Effector CD8-positive, alpha-beta T cell (primary cell): ENCODE results near the gene BTBD9.

Source experiments
- DNase-seq: peaks from one replicate; lab custom pipeline; 2025; lab: John Stamatoyannopoulos, UW

BTBD9 gene

GRCh38 chr6:38593998-38594665 lies 45.6 kb downstream of the BTBD9 start:
- DNase-seq = no peak

DNA sequence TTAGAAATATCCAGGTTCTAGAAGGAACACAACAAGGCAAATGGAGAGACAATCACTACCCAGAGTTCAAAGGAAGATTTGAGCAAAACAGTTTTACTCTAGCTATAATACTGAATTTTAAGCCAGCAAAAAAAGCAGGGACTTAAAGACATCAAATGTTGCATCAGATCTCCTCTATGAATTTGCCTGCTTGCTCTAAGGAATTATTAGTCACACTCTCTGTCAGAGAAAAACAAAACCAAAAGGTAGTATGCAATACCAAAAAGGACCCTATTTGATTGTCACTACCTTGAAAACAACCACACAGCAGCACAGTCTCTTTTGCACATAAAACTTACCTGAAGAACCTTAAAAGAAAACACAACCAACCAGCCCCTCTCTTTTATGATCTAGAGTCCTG lies 46.3 kb downstream of the BTBD9 start:
- DNase-seq = no peak

GRCh38 chr6:38591439-38591838 lies 48.3 kb downstream of the BTBD9 start:
- no peak for DNase-seq

DNA sequence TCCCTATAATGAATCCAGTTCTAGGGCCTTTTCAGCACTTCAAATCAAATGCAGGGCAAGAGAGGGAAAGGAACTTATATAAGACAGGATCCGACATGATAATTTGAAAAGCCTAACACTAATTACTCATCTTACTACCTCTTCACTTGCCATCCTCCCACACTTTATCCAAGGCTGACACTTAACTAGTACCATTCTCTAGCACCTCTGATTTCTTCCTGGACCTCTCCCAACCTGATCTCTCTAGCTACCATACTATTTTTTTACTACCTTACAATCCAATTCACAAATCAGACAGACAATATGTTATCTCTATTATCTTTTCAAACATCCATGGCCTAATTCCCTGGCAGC lies 50.4 kb downstream of the BTBD9 start:
- DNase-seq = no peak

DNA sequence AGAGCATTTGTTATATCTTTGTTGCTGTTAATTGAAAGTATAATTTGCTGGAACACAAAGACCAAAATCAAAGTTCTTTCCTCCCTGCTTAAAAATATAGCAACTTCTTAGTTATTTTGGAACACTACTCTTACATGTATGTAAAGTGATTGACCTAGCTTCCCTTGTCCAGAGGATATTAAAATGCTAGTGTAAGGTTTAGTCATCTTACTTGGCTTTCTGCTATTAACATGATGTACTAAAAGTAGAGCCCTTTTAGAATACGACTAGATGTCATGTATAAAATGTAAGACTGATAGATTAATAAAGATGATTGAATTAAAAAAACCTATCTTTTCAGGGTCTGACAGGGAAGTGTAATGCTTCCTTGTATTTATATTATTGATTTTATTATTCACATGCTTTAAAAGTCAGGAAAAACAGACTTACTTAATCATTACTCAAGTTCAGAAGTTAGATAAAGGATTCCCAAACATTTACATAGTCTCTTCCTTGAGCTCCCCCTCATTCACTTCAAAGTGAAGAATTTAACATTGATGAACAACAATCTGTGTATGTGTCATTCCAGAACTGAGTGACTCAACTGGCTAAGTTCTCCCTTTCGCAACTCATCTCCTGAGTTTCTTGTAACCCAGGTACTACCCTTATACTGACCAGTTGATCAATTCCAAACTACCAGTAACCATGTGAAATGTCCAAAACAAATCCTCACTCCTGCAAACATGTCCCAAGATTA lies 50.9 kb downstream of the BTBD9 start:
- DNase-seq = no peak

- DNase-seq = no peak
Measured at GRCh38 chr6:38587766-38588362, 51.9 kb downstream of the BTBD9 start.

- no peak for DNase-seq
Measured at GRCh38 chr6:38586992-38587391, 52.7 kb downstream of the BTBD9 start.

- DNase-seq = no peak
Measured at GRCh38 chr6:38584731-38585130, 55.0 kb downstream of the BTBD9 start.

- no peak for DNase-seq
Measured at GRCh38 chr6:38583523-38583922, 56.2 kb downstream of the BTBD9 start.

DNA sequence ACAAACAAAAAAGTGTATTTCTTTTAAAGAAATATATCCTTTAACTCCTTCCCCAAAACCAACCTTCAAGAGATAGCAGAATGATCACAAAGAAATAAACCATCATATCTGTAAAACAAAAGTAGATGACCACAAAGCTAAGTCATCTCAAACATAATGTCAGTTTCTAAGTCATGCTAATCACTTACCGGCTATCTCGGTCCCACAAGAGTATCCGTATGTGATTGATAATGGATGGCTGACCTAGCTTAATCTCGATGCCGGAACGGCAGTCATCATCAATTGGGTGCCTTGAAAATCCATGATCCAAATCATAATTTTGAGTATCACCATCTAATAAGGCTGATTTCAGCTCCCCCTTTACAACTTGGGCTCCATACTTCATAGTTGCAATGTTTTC lies 59.7 kb downstream of the BTBD9 start:
- no peak for DNase-seq

DNA sequence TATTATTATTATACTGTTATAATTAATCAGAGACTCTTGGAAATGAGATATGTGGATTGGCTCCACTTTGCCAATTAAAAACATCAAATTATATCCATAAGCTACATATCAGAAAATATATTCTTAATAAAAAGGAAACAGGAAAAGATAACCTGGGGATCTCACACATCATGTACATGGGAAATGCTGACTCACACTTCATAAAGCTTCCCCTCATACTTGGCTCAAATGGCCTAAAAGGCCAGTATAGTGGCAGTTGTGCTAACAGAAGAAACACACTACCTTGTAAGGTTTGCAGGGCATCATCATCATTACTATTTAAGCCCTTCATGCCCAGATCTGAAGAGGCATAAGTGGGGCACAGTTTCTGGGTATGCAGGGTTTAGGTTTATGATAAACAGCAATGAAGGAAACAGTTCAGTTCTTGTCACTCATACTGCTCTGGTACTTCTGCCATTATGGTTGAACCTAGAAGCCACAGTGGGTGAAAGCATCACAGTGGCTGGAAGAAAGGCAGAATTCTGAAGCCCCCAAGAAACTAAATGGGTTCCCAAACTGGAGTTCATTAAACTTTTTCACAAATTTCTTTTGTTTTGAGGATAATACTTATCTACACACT lies 60.6 kb downstream of the BTBD9 start:
- no peak for DNase-seq

DNA sequence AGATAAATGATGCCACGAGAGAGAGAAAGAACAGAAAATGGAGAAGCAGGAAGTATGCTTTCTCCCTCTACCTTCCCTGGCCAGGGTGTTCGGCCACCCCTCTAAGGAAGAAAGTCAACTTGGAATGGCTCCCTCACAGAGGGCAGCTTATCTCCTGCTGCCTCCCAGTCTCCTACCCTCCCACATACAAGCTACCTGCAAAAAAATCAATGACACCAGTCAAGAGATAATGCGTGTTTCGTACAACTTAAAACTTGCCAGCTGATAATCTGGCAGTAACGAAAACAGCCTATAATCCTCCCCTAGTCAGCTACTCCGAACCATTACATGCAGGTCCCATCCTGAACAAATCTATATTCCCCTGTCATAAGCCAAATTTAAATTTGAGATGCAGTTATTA lies 61.7 kb downstream of the BTBD9 start:
- no peak for DNase-seq

DNA sequence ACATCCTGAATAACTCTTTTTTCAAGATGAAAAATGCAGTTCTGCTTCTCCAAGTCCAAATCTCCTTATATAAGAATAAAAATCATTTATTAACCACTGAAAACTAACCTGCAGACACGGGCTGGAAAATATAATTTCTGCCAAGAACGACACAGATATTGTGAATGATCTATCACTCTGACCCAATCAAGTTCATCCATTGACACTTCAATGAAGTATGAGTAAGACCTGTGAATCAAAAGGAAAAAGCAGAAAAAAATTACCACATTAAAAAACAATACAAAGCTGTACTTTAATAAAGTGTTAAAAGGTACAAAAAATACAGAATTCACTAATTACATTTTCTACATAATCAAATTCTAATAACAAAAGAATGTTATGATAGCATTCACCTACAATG lies 62.2 kb downstream of the BTBD9 start:
- no peak for DNase-seq

- DNase-seq = no peak
Measured at GRCh38 chr6:38573801-38574395, 65.8 kb downstream of the BTBD9 start.

- no peak for DNase-seq
Measured at GRCh38 chr6:38572186-38572813, 67.4 kb downstream of the BTBD9 start.

DNA sequence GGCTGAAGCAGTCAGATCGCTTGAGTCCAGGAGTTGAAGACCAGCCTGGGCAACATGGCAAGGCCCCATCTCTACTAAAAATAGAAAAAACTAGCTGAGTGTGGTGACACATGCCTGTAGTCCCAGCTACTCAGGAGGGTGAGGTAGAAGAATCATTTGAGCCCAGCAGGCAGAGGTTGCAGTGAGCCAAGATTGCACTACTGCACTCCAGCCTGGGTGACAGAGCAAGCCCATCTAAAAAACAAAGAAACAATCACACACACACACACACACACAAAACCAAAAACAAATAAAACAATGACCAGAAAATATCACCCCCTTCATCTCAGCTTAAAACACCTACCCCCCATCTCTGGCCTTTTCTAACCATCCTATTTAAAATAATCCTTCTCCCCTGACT lies 68.0 kb downstream of the BTBD9 start:
- no peak for DNase-seq

- DNase-seq = no peak
Measured at GRCh38 chr6:38570750-38571149, 69.0 kb downstream of the BTBD9 start.

- no peak for DNase-seq
Measured at GRCh38 chr6:38567436-38567835, 72.3 kb downstream of the BTBD9 start.

DNA sequence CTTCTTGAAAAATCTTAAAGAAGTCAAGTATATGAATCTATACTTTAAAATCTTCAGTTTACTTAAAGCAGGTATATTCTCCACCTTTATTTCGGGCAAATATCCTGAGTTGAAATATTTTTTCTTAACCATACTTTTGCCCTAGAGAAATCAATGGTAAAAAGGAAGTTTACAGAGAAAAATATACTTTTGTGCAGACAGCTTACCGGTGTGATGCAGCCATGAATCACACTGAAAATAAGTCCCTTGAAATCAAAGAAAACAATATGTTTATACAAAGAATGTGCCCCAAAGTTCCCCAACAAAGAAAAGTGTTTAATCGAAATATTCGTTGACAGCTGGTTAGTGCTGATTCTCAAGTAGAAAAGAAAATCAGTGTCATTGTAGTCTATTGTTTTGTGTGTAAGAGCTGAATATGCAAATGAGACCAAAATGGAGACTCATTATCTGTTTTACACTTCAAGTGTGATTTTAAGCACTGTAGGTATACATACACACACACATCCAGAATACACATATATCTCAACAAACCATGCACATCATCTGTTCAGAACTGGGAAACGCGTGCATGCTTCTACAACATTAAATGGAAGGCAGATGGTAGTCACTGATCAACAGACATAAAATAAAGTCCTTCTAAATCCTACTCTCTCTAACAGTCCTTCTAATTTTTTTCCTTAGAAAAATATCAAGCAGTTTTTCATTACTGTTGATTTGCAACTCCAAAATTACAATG lies 73.3 kb downstream of the BTBD9 start:
- no peak for DNase-seq

DNA sequence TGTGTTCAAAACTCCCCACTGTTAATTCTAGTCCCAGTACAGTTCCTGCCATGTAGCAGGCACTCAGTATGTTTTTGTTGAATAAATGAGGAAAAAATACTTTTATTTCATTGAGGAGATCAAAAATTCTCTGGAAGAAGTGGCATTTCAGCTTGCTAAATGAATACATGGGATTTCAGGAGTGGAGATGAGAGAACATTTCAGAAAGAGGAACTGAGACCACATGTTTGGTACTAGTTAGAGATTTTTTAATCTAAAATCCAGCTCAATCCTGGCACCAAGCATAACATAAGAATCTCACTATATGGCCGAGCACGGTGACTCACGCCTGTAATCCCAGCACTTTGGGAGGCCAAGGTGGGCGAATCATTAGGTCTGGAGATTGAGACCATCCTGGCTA lies 75.4 kb downstream of the BTBD9 start:
- no peak for DNase-seq

- DNase-seq = no peak
Measured at GRCh38 chr6:38555606-38556005, 84.1 kb downstream of the BTBD9 start.
